ENCODE measurements around the gene ASPSCR1. TPM values are rescaled to one million over a fixed set of nuclear protein-coding genes. Genes with fewer than 3 reads are reported as not detected.

Gene ASPSCR1, protein sequence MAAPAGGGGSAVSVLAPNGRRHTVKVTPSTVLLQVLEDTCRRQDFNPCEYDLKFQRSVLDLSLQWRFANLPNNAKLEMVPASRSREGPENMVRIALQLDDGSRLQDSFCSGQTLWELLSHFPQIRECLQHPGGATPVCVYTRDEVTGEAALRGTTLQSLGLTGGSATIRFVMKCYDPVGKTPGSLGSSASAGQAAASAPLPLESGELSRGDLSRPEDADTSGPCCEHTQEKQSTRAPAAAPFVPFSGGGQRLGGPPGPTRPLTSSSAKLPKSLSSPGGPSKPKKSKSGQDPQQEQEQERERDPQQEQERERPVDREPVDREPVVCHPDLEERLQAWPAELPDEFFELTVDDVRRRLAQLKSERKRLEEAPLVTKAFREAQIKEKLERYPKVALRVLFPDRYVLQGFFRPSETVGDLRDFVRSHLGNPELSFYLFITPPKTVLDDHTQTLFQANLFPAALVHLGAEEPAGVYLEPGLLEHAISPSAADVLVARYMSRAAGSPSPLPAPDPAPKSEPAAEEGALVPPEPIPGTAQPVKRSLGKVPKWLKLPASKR
- 19.6 and 23.7 TPM in 2 replicates for total RNA-seq

GRCh38 chr17:81977211-81977808, at the start of gene ASPSCR1:
Gene ASPSCR1, plus strand, starts transcription at chr17:81977629. Its CDS starts 18 bp downstream, at chr17:81977647.

DNA sequence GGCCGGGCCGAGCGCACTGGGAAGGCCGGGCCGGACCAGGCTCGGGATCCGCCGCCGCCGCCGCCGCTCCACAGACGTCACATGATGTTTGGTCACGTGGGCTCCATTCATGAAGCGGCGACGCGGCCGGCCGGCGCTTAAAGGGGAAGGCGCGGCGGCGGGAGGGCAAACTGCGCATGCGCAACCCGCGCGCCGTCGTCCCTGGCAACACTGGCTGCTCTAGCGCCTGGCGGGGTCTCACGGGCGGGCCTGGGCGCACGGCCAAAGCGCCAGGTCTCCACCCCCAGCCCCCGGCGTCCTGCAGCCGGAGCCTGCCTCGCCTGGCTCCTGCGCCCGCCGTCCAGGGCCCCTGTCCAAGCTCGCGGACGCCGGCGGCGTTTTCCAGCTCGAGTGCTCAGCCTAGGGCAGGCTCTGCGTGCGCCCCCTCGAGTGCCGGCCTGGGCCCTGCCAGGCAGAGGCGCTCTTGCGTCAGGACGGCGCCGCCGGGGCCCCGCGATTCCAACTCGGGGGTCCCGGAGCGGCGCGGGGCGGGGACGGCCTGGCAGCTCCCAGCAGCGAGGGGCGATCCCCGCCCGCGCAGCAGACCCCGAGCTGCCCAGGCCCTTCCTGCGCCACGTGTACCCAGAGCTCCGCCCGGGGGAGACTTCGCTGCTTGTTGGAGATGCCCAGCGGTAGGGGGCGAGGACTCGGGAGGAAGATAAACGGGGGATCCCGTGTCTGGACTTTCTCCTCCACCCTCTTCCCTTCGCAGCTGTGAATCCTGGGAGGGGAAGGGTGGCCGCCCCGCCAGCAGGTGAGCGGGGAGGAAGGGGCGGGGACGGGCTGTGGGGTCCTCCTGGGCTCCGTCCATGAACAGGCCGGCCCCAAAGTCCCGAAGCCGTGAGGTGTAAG, 49.5 kb upstream of the ASPSCR1 start, which contains the start of gene MAFG:
Gene MAFG (minus strand): TSS at position 83 of the 891 bp plus-strand sequence. CDS start 4,550 bp downstream, outside the sequence.

DNA sequence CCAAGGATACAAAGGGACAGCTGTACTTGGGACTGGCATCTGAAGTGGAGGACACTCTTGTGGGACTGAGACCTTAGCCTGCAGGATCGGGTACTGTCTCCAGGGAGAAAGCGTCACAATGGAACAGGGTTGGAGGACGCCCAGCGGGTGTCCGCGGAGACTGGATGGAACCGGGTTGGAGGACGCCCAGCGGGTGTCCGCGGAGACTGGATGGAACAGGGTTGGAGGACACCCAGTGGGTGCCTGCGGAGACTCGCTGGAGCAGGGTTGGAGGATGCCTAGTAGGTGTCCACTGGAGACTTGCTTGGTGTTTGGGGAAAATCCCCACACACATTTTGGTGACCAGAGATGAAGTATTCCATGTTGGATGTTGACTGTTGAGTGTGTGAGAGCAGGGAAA, 30.2 kb upstream of the ASPSCR1 start, which contains the start of gene MYADML2:
Gene MYADML2 (minus strand): TSS at position 45 of the 400 bp plus-strand sequence. CDS start 5,492 bp downstream, outside the sequence.

DNA sequence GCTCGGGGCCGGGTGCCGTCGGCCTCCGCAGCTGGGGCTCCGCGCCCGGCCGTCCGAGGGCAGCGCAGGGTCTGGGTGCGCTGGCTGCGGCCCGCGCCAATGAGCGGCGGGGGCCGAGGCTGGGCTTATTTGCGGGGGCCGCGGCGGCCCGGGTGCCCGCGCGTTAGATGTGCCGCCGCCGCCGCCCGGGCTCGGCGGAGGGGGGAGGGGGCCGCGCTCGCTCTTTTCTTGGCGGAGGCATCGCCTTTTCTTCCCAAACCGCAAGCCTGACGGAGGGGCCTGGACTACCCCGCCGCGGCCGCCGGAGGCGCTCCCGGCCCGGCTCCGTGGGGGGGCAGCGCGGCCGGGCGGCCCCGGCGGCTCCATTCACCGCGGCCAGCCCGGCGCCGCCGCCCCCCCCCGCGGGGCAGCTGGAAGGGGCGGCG, 16.3 kb upstream of the ASPSCR1 start, which contains the start of gene NOTUM:
Gene NOTUM (minus strand): TSS at position 101 of the 425 bp plus-strand sequence. CDS start 278 bp downstream, outside the sequence.

GRCh38 chr17:82022310-82022980, 45.0 kb downstream of the ASPSCR1 start, which contains the start of gene CENPX:
Gene CENPX, minus strand, starts transcription at chr17:82022878. Its CDS starts 17 bp downstream, at chr17:82022861.

GRCh38 chr17:82022981-82023446, 45.6 kb downstream of the ASPSCR1 start, which contains the start of gene LRRC45:
Gene LRRC45, plus strand, starts transcription at chr17:82023305. Its CDS starts 339 bp downstream, at chr17:82023644.

DNA sequence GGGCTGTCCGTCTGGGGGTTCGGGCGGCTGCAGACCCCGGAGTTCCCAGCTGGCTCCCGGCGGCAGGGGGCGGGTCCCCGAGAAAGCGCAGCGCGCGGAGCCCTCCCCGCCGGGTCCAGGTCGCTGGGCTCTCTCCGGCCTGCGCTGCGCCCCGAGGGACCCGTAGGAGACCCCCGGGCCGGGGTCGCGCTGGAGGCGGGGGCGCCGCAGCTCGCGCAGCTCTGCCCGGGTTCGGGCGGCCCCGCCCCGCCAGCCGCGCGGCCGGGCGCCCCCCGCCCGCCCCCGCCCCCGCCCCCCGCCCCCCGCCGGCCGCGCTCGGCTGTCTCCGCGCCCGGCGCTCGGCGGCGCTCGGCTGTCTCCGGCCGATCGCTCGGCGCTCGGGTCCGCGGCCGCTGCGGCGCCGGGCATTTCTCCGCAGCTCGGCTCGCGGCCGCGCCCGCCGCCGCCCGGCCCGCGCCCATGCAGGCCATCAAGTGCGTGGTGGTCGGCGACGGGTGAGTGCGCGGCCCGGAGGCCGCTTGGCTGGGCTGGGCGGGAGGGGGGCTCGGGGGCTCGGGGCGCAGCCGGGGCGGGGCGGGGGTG, 54.0 kb downstream of the ASPSCR1 start, which contains the start of gene RAC3:
Gene RAC3 (plus strand): TSS at position 376 of the 582 bp plus-strand sequence. CDS start 84 bp downstream, at position 460.

GRCh38 chr17:82037092-82037888, 59.9 kb downstream of the ASPSCR1 start, which contains the start of gene DCXR:
Gene DCXR, minus strand, starts transcription at chr17:82037697. Its CDS starts 15 bp downstream, at chr17:82037682.

GRCh38 chr17:82051776-82052637, 74.6 kb downstream of the ASPSCR1 start, which contains the start of the genes GPS1 and RFNG:
Gene GPS1, plus strand, starts transcription at chr17:82051898. Its CDS starts 34 bp downstream, at chr17:82051932.
Gene RFNG, minus strand, starts transcription at chr17:82051811. Its CDS starts 45 bp downstream, at chr17:82051766.

DNA sequence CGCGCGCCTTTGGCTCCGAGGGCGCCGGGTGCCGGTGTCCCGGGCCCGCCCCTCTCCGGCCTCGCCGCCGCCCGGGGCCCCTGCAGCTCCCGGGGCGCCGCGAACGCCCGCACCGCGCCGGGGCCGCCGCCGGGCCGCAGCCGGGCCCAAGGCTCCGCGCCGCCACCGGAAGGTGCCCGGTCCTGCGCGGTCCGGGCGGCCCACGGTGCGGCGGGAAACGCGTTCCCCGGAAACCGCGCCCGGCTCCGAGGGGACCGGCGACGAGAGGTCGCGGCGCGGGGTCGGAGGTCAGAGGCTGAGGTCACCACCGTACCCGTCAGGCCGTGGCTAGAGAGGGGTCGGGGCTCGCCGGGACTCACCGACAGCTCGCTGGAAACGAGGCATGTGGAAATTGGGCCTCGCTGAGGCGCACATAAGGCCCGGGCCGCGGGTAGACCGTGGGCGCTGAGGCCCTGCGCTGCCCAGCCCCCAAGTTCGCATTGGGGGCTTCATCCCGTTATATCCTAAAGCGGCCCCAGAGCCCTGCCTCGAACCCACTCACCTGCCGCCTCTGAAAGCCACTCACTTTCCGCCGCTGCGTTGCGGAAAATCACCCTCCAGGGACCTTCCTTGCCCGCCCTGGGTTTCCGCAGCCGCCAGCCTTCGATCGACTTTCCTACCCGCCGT, 88.3 kb downstream of the ASPSCR1 start, which contains the start of gene DUS1L:
Gene DUS1L (minus strand): TSS at position 167 of the 666 bp plus-strand sequence. CDS start 745 bp downstream, outside the sequence.

Other genes with a start within 250 kb of the ASPSCR1 start
- not detected in 2 replicates for gene GCGR, start 173.5 kb upstream of the ASPSCR1 start, total RNA-seq
- 91.6 and 113 TPM in 2 replicates for gene MCRIP1, start 144.3 kb upstream of the ASPSCR1 start, total RNA-seq
- gene PPP1R27, start 142.6 kb upstream of the ASPSCR1 start, total RNA-seq: 0.19 and 0.28 TPM in 2 replicates
- gene P4HB, start 117.1 kb upstream of the ASPSCR1 start, total RNA-seq: 1,109 and 1,495 TPM in 2 replicates
- gene ARHGDIA, start 106.3 kb upstream of the ASPSCR1 start, total RNA-seq: 132 and 223 TPM in 2 replicates
- 60.0 and 264 TPM in 2 replicates for gene ALYREF, start 86.0 kb upstream of the ASPSCR1 start, total RNA-seq
- 110 and 239 TPM in 2 replicates for gene ANAPC11, start 85.9 kb upstream of the ASPSCR1 start, total RNA-seq
- gene NPB, start 75.4 kb upstream of the ASPSCR1 start, total RNA-seq: 0.58 and 0.85 TPM in 2 replicates
- gene PCYT2, start 66.2 kb upstream of the ASPSCR1 start, total RNA-seq: 27.6 and 43.3 TPM in 2 replicates
- gene SIRT7, start 59.5 kb upstream of the ASPSCR1 start, total RNA-seq: 11.3 and 23.8 TPM in 2 replicates
- gene MAFG, start 49.9 kb upstream of the ASPSCR1 start, total RNA-seq: 14.4 TPM in 2 replicates
- 107 and 123 TPM in 2 replicates for gene PYCR1, start 40.3 kb upstream of the ASPSCR1 start, total RNA-seq
- not detected in 2 replicates for gene MYADML2, start 30.4 kb upstream of the ASPSCR1 start, total RNA-seq
- not detected in 2 replicates for gene NOTUM, start 16.4 kb upstream of the ASPSCR1 start, total RNA-seq
- 13.8 and 53.7 TPM in 2 replicates for gene CENPX, start 45.2 kb downstream of the ASPSCR1 start, total RNA-seq
- 9.0 and 19.2 TPM in 2 replicates for gene LRRC45, start 45.7 kb downstream of the ASPSCR1 start, total RNA-seq
- gene RAC3, start 54.0 kb downstream of the ASPSCR1 start, total RNA-seq: 4.4 and 6.5 TPM in 2 replicates
- 51.0 and 75.3 TPM in 2 replicates for gene DCXR, start 60.1 kb downstream of the ASPSCR1 start, total RNA-seq
- gene RFNG, start 74.2 kb downstream of the ASPSCR1 start, total RNA-seq: 21.5 and 35.2 TPM in 2 replicates
- 69.9 and 119 TPM in 2 replicates for gene GPS1, start 74.3 kb downstream of the ASPSCR1 start, total RNA-seq
- gene DUS1L, start 88.2 kb downstream of the ASPSCR1 start, total RNA-seq: 42.8 and 60.0 TPM in 2 replicates
- gene FASN, start 120.6 kb downstream of the ASPSCR1 start, total RNA-seq: 27.3 and 63.5 TPM in 2 replicates
- gene CCDC57, start 235.2 kb downstream of the ASPSCR1 start, total RNA-seq: 10.2 and 11.6 TPM in 2 replicates

All from regular cardiac myocyte (primary cell).